Colonic mucosa (tissue), 4 donors: ENCODE measurements around the gene SOX5. TPM values are rescaled to one million over a fixed set of nuclear protein-coding genes. Genes with fewer than 3 reads are reported as not detected.

Experiments used
- DNase-seq: peaks from one replicate; pipeline ENCODE4 v3.0.0-alpha.2; 2020
- H3K27ac ChIP-seq: fragments of 200-600 bp; one replicate; pipeline ENCODE4 v1.8.0; 2021
- H3K27me3 ChIP-seq: fragments of 200-600 bp; one replicate; pipeline ENCODE4 v1.8.0; 2021
- H3K36me3 ChIP-seq: fragments of 200-600 bp; one replicate; pipeline ENCODE4 v1.8.0; 2021
- H3K4me1 ChIP-seq: fragments of 200-600 bp; one replicate; pipeline ENCODE4 v1.8.0; 2021; ENCODE audit warnings: mild to moderate bottlenecking
- H3K4me3 ChIP-seq: fragments of 200-600 bp; one replicate; pipeline ENCODE4 v1.8.0; 2021
- H3K9ac ChIP-seq, 2 donors: one replicate each; pipeline ENCODE4 v1.7.0; 2013; ENCODE audit warnings: control low read depth in 2 of 2, low read depth in 2 of 2, low read length in 2 of 2
- H3K9me3 ChIP-seq: fragments of 200-600 bp; one replicate; pipeline ENCODE4 v1.8.0; 2021
- intact Hi-C: fragments of 100-400 bp; cut with DNase I; formaldehyde crosslinking; loops from one replicate; pipeline ENCODE4 v1.14.1; 2022
- total RNA-seq, 2 donors: library from RNA; stranded (reverse); fragmentation: NEBNext Ultra II Directional in 1 of 2; extraction: Animal tissue kit (Norgen Biotek cat#: 25700) in 1 of 2; gene quantifications; one replicate each; pipeline ENCODE4 v1.2.1, GENCODE V29; 2021
- TF ChIP-seq, protein P1 (sequence below): fragments of 200-600 bp; IDR thresholded peaks from one replicate; pipeline ENCODE4 v1.8.0; 2022; ENCODE audit warnings: antibody characterized with exemption, mild to moderate bottlenecking
- donor health status: healthy.
- donor health status: DM: no; HTN: no; CAD: no.
- donor health status: DM: no; HTN: no; CAD: no.

The SOX5 gene
- total RNA-seq, 2 donors from 2014 or later, result 1.1 to 1.6 TPM

DNA sequence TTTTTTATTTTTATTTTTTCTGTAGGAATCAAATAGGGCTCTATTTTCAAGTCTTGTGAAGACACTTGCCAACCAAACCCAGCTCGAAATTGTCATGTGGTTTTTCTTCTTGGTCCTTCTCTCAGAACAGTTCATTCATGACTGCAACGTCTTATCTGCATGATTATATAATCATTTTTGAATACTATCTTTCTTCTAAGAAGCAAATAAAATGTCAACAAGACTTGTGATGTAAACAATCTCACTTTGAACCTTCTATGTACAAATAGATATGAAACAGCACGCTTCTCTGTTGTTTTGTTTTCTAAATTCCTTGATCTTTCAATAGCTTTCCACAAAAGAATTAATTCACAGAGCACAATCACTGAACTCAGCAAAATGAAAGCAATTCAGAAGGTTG, 320.7 kb downstream of the SOX5 start:
- no peaks in the 10 kb centered on the region for H3K27me3 ChIP-seq
- no peak overlapping the region for H3K27ac ChIP-seq
- intact Hi-C loops, result no loop called here
- no peaks in the 10 kb centered on the region for H3K4me1 ChIP-seq
- H3K9me3 ChIP-seq, result no peaks in the 10 kb centered on the region
- H3K36me3 ChIP-seq, result no peaks in the 10 kb centered on the region
- H3K9ac ChIP-seq, result no peak overlapping the region
- no peak for DNase-seq
- TF ChIP-seq, protein P1, sequence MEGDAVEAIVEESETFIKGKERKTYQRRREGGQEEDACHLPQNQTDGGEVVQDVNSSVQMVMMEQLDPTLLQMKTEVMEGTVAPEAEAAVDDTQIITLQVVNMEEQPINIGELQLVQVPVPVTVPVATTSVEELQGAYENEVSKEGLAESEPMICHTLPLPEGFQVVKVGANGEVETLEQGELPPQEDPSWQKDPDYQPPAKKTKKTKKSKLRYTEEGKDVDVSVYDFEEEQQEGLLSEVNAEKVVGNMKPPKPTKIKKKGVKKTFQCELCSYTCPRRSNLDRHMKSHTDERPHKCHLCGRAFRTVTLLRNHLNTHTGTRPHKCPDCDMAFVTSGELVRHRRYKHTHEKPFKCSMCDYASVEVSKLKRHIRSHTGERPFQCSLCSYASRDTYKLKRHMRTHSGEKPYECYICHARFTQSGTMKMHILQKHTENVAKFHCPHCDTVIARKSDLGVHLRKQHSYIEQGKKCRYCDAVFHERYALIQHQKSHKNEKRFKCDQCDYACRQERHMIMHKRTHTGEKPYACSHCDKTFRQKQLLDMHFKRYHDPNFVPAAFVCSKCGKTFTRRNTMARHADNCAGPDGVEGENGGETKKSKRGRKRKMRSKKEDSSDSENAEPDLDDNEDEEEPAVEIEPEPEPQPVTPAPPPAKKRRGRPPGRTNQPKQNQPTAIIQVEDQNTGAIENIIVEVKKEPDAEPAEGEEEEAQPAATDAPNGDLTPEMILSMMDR, result no peak
- no peak overlapping the region for H3K4me3 ChIP-seq

DNA sequence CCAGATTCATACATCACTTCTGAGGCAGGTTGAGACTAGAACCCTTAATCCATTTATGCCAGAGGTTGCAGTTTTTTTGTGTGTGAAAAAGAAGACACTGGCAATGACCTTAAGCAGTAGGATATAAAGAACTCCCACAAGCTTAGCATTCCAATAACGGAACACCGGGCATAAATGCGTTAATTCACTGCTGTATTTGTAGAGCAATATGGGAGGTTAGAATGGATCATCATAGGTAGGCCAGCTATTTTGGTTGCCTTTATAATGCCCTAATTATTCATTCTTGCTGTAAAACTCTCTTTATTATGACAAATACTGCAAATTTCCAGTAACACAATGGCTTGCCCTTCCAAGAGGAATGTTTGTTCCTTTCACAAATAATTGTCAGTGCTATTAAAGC, 322.7 kb downstream of the SOX5 start:
- H3K27ac ChIP-seq, result no peak overlapping the region
- no peak overlapping the region for H3K9ac ChIP-seq
- intact Hi-C loops, result no loop called here
- H3K4me1 ChIP-seq, result no peaks in the 10 kb centered on the region
- TF ChIP-seq, protein P1, result no peak
- no peak for DNase-seq
- no peak overlapping the region for H3K4me3 ChIP-seq
- no peaks in the 10 kb centered on the region for H3K27me3 ChIP-seq
- no peaks in the 10 kb centered on the region for H3K36me3 ChIP-seq
- H3K9me3 ChIP-seq, result no peaks in the 10 kb centered on the region

DNA sequence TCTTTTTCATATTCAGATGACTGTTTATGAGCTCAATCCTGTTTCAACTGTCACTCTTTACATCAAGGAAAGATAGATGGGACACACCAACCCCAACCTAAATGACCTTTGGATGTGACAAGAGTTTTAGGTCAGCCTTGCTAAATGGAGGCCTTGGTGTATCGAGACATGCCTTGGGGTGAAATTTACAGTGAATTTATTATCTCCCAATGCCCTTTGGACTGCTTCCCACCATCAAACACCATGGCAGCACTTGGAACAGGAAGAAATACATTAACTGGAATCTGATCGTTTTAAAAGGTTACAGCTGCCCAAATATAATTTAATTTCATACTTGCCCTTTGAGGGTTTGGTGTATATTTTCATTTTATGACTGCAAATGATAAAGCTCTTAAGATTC, 327.6 kb downstream of the SOX5 start:
- TF ChIP-seq, protein P1, result no peak
- Histone ChIP-seq H3K27me3 (no peaks in the 10 kb centered on the region), H3K9me3 (no peaks in the 10 kb centered on the region), H3K4me3 (no peak overlapping the region), H3K27ac (no peak overlapping the region), H3K36me3 (no peaks in the 10 kb centered on the region), H3K9ac (no peak overlapping the region), H3K4me1 (no peaks in the 10 kb centered on the region)
- intact Hi-C loops, result no loop called here
- DNase-seq, result no peak

DNA sequence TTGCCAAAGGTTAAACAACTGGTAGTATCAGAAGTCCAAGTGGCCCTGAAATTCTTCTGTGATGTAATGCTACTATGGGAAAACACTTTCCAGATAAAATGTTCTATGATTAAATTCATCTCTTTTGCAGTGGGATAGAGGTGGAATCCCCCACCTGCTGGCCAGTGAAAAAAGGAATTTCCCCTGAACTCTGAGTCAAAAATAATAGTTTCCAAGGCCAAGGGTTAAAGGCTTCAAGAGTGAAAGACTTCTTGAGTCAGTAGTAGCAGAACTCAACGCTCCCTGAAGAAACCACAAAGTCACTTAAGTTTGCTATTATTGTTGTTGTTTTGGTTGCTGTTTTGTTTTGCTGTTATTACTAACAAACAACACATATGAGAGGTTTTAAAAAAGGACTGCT, 330.8 kb downstream of the SOX5 start:
- TF ChIP-seq, protein P1, result no peak
- H3K4me1 ChIP-seq, result no peaks in the 10 kb centered on the region
- no peak overlapping the region for H3K9ac ChIP-seq
- no peak overlapping the region for H3K27ac ChIP-seq
- no peaks in the 10 kb centered on the region for H3K27me3 ChIP-seq
- H3K9me3 ChIP-seq, result no peaks in the 10 kb centered on the region
- intact Hi-C loops, result no loop called here
- H3K36me3 ChIP-seq, result no peaks in the 10 kb centered on the region
- no peak for DNase-seq
- no peak overlapping the region for H3K4me3 ChIP-seq

DNA sequence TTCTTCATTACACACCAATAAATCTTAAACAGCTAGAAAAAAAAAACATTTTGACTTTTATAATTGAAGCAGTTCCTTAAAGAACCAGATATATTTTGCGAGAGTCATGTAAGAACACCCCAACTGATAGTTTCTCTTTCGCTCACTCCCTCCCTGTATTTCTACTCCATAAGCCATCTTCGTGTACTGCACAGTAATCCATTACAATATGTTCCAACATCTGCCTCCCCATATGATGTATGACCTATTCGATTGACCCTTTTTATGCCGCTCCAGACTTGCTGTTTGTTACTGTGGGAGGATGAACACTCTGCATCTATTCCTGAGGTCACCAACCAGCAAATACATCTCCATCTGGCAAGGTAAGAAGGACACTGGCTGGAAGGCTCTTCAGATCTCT, 331.7 kb downstream of the SOX5 start:
- intact Hi-C loops, result no loop called here
- DNase-seq, result no peak
- Histone ChIP-seq H3K9me3 (no peaks in the 10 kb centered on the region), H3K9ac (no peak overlapping the region), H3K36me3 (no peaks in the 10 kb centered on the region), H3K27ac (no peak overlapping the region), H3K4me3 (no peak overlapping the region), H3K27me3 (no peaks in the 10 kb centered on the region), H3K4me1 (no peaks in the 10 kb centered on the region)
- TF ChIP-seq, protein P1, result no peak

DNA sequence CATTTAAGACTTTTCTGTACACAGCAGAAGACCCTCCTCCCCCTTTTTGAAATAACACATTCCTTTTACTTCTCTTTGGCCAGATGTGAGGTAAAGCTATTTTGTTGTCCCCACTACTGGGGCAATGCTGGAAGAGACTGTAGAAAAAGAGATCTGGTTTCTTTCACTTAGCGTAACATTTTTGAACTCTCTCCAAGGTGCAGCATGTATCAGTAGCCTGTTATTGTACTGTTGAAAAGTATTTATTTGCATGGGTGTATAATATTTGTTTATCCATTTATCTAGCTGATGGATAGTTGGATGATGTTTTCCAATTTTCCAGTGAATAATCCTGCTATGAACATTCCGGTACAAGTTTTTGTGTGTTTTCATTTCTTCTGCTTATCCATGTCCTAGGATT, 335.2 kb downstream of the SOX5 start:
- H3K27me3 ChIP-seq, result no peaks in the 10 kb centered on the region
- no peaks in the 10 kb centered on the region for H3K9me3 ChIP-seq
- no peak for DNase-seq
- H3K9ac ChIP-seq, result no peak overlapping the region
- TF ChIP-seq, protein P1, result no peak
- no peaks in the 10 kb centered on the region for H3K36me3 ChIP-seq
- H3K4me3 ChIP-seq, result no peak overlapping the region
- no peak overlapping the region for H3K27ac ChIP-seq
- intact Hi-C loops, result no loop called here
- H3K4me1 ChIP-seq, result no peaks in the 10 kb centered on the region
